Lung (tissue), 12 donors: Measurements from ENCODE around the gene SLC35F2. TPM values are rescaled to one million over a fixed set of nuclear protein-coding genes. Genes with fewer than 3 reads are reported as not detected.
A peak's percentile ranks its signal among the peaks of the same experiment; 100 is the strongest.

Experiments used
- ATAC-seq: fragments of 200-7000 bp; cut with Tn5 transposase; one replicate; pipeline ENCODE4 v1.9.1; 2020; ENCODE audit warnings: moderate number of reproducible peaks; ENCODE audit not compliant: insufficient read depth, low FRiP score
- DNase-seq, 3 donors: peaks; one replicate each; pipeline ENCODE4 v3.0.0-alpha.2; 2013 to 2017
- H3K27ac ChIP-seq, 2 donors: one replicate each; pipeline ENCODE4 v1.5.1; 2013; ENCODE audit warnings: mild to moderate bottlenecking in 2 of 2, moderate library complexity in 2 of 2, control low read depth in 1 of 2, inconsistent platforms in 1 of 2, low read depth in 1 of 2, low read length in 1 of 2
- H3K27me3 ChIP-seq, 3 donors: one replicate each; pipeline ENCODE4 v1.5.1; 2013; ENCODE audit warnings: low read length in 2 of 3; ENCODE audit not compliant: control insufficient read depth in 3 of 3, insufficient read depth in 3 of 3
- H3K36me3 ChIP-seq, 4 donors: one replicate each; pipeline ENCODE4 v1.5.1; 2013; ENCODE audit warnings: low read length in 4 of 4, mild to moderate bottlenecking in 1 of 4, moderate library complexity in 1 of 4; ENCODE audit not compliant: control insufficient read depth in 4 of 4, insufficient read depth in 4 of 4
- H3K4me1 ChIP-seq, 5 donors: one replicate each; pipeline ENCODE4 v1.5.1; 2013; ENCODE audit warnings: low read length in 5 of 5, mild to moderate bottlenecking in 2 of 5, moderate library complexity in 1 of 5; ENCODE audit not compliant: control insufficient read depth in 5 of 5, insufficient read depth in 5 of 5
- H3K4me3 ChIP-seq: one replicate; pipeline ENCODE4 v1.5.1; 2013; ENCODE audit warnings: mild to moderate bottlenecking, control low read depth, moderate library complexity
- H3K9ac ChIP-seq, 2 donors: one replicate each; pipeline ENCODE4 v1.5.1; 2013; ENCODE audit warnings: low read length in 2 of 2, control low read depth in 1 of 2; ENCODE audit not compliant: insufficient read depth in 1 of 2
- H3K9me3 ChIP-seq, 4 donors: one replicate each; pipeline ENCODE4 v1.5.1; 2013; ENCODE audit warnings: low read length in 3 of 4, mild to moderate bottlenecking in 1 of 4, moderate library complexity in 1 of 4; ENCODE audit not compliant: control insufficient read depth in 4 of 4, insufficient read depth in 3 of 4
- CTCF ChIP-seq: IDR thresholded peaks from 2 replicates; pipeline ENCODE4 v1.5.1; 2012; ENCODE audit warnings: mild to moderate bottlenecking; ENCODE audit errors: control extremely low read depth, extremely low read depth
- WGBS, 2 donors: extraction: QIAGEN DNeasy Blood & Tissue Kit; methylation state at CpG; one replicate each; pipeline ENCODE4 v1.1.7; 2013; 5-methylcytosine and 5-hydroxymethylcytosine counted together
- polyA plus RNA-seq, 2 donors: library from polyadenylated mRNA; stranded (reverse); fragments of 200-250 nt; gene quantifications; one replicate each; pipeline ENCODE4 v1.2.1, GENCODE V29; 2013
- total RNA-seq, 2 donors: library from RNA; depleted of rRNA in 1 of 2; stranded (reverse); fragments of >200 nt in 1 of 2; gene quantifications; one replicate each; pipeline ENCODE4 v1.2.1, GENCODE V29; 2014 to 2021
- donor health status: control.
- donor health status: control.
- donor health status: Bipolar disorder and iron deficiency.
- donor health status: healthy.
- donor health status: DM: yes; HTN: yes; CAD: no.

Gene SLC35F2
- total and polyA plus RNA-seq, 4 donors, result 5.1 to 15.7 (median 5.8) TPM

DNA sequence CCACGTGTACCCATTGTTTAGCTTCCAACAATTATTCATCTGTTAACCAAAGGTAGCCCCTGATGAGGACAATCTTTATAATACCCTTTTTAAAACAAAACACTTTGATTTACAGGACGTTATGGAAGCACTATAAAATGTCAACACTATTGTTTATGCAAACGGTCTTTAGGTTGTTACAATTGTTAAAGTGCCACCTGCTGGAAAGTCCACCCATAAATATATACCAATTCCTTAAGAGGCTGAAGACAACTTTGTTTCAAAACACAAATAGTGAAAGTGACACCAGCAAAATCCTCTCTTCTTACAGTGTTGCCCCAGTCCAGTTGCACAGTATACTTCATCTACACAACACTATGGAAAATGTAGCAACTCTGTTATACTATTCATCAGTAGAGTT lies 77.8 kb downstream of the SLC35F2 start:
- 28 to 54% methylated on average over 3 of the region's 3 CpGs for WGBS, 2 donors

GRCh38 chr11:107780136-107780535 lies 78.5 kb downstream of the SLC35F2 start:
- Histone ChIP-seq H3K27me3 (no peaks in the 10 kb centered on the region), H3K9ac (no peak overlapping the region), H3K27ac (no peak overlapping the region), H3K9me3 (no peaks in the 10 kb centered on the region), H3K36me3 (no peaks in the 10 kb centered on the region), H3K4me3 (no peak overlapping the region), H3K4me1 (peaks cover 0 to 7% (median 0%) of the 10 kb centered on the region in 5 donors)
- DNase-seq (peak in 2 of 3 donors; percentile 30 to 68), ATAC-seq (no peak)
- WGBS, 2 donors, result 56 to 69% methylated on average over 3 of the region's 3 CpGs
- no peak for TF ChIP-seq CTCF

More for the DNA sequence above, 77.8 kb downstream of the SLC35F2 start:
- no peak overlapping the region for H3K4me3 ChIP-seq
- no peaks in the 10 kb centered on the region for H3K9me3 ChIP-seq
- peaks cover 0 to 7% (median 0%) of the 10 kb centered on the region in 5 donors for H3K4me1 ChIP-seq
- H3K27me3 ChIP-seq, result no peaks in the 10 kb centered on the region
- no peak for DNase-seq
- no peaks in the 10 kb centered on the region for H3K36me3 ChIP-seq
- H3K27ac ChIP-seq, result no peak overlapping the region
- TF ChIP-seq CTCF, result no peak
- H3K9ac ChIP-seq, result no peak overlapping the region
- no peak for ATAC-seq

DNA sequence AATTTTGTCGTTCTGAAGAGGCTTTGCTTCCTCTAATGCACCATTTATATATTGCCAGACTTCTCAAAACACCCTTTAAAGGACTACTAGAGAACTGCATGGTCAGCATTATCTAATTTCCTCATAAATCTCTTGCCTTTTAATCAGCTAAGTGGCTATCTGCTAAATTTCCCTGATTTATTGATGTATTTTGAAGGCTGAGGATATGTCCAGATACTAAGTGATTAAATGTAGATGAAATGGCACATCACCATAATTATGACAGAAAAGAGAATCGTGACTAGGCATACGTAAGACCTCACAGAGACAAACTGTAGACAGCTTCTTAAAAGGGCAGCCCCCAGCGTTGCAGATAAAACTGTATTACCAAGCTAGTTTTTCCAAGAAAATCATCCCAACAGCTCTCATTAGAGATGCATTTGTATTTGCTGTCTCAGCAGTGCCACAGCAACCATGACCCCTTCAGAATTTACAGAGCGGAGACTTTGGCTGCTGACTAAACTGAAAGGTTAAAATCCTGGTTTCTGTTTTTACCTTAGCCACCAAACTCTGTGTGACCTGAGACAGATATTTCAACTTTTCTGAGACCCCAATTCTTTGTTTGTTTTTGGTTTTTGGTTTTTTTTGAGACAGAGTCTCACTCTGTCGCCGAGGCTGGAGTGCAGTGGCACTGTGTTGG lies 79.6 kb downstream of the SLC35F2 start:
- no peak overlapping the region for H3K9ac ChIP-seq
- H3K36me3 ChIP-seq, result no peaks in the 10 kb centered on the region
- ATAC-seq, result no peak
- WGBS, 2 donors, result 81 to 86% methylated on average over 7 of the region's 7 CpGs
- no peak overlapping the region for H3K4me3 ChIP-seq
- DNase-seq, result peak in 2 of 3 donors; percentile 6 to 13
- no peaks in the 10 kb centered on the region for H3K27me3 ChIP-seq
- TF ChIP-seq CTCF, result no peak
- H3K4me1 ChIP-seq, result peaks cover 0 to 7% (median 0%) of the 10 kb centered on the region in 5 donors
- no peaks in the 10 kb centered on the region for H3K9me3 ChIP-seq
- no peak overlapping the region for H3K27ac ChIP-seq

DNA sequence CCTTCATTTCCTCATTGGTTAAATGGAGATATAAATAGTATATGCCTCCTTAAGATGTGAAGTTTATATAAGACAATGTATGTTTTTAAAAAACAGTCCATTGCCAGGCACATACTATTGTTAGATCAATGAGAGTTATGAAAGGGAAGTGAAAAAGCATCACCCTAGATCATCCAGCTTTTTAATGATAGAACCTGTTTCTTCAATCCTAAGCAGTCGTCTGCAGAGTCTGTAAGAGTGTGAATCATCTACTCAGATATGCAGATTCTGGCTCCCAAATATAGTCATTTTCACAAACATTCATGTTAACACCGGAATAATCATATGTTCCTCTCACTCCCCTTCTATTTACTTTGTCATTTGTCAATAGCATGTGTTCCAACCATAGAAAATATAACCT lies 81.5 kb downstream of the SLC35F2 start:
- no peak for ATAC-seq
- TF ChIP-seq CTCF, result no peak
- Histone ChIP-seq H3K9me3 (no peaks in the 10 kb centered on the region), H3K9ac (no peak overlapping the region), H3K27me3 (no peaks in the 10 kb centered on the region), H3K4me3 (no peak overlapping the region), H3K4me1 (peaks cover 0 to 7% (median 0%) of the 10 kb centered on the region in 5 donors), H3K27ac (no peak overlapping the region), H3K36me3 (no peaks in the 10 kb centered on the region)
- DNase-seq, result no peak
- WGBS, 2 donors, result 44 to 72% methylated on average over 2 of the region's 2 CpGs
